Adipose tissue (tissue), 3 donors: Measurements from ENCODE around the gene BORCS8. TPM values are rescaled to one million over a fixed set of nuclear protein-coding genes. Genes with fewer than 3 reads are reported as not detected.

Experiments
- H3K27ac ChIP-seq: one replicate; pipeline ENCODE4 v1.5.1; 2013; ENCODE audit warnings: low read depth, low read length
- WGBS, 3 donors: extraction: QIAGEN DNeasy Blood & Tissue Kit; methylation state at CpG; one replicate each; pipeline ENCODE4 v1.1.7; 2013; 5-methylcytosine and 5-hydroxymethylcytosine counted together
- polyA plus RNA-seq, 3 donors: library from polyadenylated mRNA; stranded (reverse); fragments of 200-250 nt; gene quantifications; one replicate each; pipeline ENCODE4 v1.2.3, GENCODE V29; 2013
- donor health status: healthy with polysubstance abuse.
- donor health status: Bipolar disorder and iron deficiency.
- donor health status: healthy.

BORCS8 gene
- polyA plus RNA-seq, 3 donors = 12.4 to 37.7 (median 35.4) TPM

DNA sequence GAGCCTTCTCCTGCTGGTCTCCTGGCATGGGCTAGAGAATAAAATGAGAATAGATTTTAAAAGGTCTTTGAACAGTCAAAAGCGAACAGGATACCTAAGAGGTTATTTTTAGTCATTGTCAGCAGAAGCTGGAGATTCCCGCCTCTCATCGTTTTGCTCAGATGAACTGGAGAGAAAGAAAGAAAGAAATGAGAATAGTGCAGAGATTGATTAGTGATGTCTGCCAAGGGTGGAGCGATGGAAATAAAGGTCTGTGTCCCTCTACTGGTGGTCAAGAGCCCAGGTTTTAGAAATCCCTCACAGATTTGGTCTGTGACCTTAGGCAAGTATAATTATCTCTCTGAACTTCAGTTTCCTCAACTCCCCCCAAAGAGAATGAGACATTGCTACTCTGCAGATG, 25.1 kb upstream of the BORCS8 start:
- H3K27ac ChIP-seq = no peak overlapping the region
- 49 to 66% (median 59%) methylated on average over 4 of the region's 4 CpGs for WGBS, 3 donors

DNA sequence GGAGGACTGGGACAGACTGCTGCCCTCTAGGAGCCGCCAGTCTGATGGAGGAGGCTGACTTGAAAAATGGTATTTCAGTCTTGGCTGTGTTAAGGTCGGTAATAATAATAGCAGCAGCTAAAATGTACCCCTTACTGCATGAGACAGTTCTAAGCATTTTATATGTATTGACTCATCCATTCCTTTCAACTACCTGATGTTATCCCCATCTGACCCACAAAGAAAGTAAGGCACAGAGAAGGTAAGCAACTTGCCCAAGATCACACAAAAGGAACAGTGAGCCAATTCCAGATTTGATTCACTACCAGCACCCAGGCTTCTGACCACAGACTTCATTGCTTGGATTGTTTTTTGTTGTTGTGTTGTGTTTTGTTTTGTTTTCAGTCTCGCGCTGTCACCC, 23.8 kb upstream of the BORCS8 start:
- WGBS, 3 donors = 67 to 79% (median 72%) methylated on average over 4 of the region's 4 CpGs
- H3K27ac ChIP-seq = no peak overlapping the region

DNA sequence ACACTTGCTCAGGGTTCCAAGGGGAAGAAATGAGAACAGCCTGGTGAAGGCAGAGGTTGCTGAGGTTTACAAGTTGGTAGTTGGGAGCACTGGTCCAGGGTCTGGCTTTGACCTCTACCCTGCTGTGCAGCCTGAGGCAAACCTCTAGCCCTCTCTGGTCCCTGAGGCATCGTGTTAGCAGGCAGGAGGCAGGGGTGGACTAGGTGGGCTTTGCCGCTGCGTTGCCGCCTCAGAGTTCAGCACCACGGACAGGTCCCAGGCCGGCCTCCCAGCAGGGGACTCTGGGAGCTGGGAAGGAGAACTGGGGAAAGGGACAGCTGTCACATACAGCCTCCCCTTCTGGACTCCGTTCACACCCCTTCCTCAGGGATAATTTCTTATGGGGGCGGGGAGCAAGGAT, 22.9 kb upstream of the BORCS8 start:
- 0 to 3% (median 1%) methylated on average over 8 of the region's 8 CpGs for WGBS, 3 donors
- H3K27ac ChIP-seq = no peak overlapping the region

DNA sequence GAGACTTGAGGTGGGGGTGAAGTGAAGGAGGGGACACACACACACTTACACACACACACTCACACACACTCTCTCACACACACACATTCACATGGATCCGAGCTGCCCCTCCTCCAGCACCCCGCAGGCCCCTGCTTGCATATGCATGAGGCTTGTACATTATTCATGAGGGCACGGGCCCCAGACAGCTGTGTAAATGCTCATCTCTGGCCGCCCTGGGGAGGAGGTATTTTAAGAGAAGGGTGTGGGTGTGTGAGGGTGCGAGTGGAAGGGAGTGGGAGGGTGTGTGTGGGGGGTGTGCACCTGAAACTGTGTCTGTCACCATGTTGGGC, 22.2 kb upstream of the BORCS8 start:
- WGBS, 3 donors = 6 to 8% (median 7%) methylated on average over 5 of the region's 5 CpGs
- no peak overlapping the region for H3K27ac ChIP-seq

DNA sequence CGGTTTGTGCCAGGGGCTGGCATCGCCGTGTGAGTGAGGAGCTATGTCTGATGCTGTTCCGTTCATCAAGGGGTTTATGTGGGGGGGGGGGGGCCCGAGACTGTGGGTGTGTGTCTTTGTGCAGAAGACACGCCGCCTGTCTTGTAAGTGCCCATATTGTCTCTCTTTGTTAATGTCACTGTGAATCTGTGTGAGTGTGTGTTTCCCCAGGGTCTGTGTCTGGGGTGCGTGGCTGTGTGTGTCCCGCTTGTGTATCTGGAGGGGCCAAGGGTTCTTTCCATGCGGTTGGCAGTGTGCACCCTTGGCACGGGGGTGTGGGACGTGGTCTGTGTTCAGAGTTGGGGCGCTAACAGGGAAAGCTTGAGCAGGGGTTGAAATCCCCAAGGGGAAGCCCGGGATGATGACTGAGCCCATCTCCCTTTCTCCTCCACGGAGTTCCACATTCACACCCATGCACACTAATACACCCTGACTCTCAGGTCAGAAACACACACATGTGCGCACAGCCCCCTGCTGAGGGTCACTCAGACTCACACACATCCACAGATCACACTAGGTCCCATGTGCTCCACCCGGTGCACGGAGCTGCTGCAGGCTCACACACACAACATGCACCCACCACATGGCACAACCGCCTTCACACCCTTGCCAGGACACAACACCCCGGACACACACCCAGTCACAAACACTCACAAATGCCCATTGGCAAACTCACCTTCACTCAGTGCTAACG, 21.6 kb upstream of the BORCS8 start:
- no peak overlapping the region for H3K27ac ChIP-seq
- WGBS, 3 donors = 42 to 48% (median 46%) methylated on average over 21 of the region's 21 CpGs

DNA sequence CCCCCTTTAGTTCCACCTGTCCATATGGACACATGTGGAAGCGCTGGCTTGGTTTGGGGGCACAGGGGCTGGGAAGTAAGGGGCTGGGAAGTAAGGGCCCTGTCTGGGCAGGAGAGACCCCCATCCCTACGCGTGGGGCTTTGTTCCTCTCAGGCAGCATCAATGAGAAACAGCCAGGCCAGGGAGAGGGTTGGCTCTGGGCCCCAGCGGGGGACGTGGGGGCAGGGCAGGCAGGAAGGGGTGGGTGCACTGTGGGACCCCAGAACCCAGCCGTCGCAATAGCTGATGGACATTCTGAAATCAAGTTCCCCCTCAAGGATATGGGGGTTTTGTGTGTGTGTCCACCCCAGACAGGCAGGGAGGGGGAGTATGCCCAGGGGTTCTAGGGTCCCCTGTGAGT, 21.0 kb upstream of the BORCS8 start:
- WGBS, 3 donors = 8 to 10% (median 9%) methylated on average over 7 of the region's 7 CpGs

DNA sequence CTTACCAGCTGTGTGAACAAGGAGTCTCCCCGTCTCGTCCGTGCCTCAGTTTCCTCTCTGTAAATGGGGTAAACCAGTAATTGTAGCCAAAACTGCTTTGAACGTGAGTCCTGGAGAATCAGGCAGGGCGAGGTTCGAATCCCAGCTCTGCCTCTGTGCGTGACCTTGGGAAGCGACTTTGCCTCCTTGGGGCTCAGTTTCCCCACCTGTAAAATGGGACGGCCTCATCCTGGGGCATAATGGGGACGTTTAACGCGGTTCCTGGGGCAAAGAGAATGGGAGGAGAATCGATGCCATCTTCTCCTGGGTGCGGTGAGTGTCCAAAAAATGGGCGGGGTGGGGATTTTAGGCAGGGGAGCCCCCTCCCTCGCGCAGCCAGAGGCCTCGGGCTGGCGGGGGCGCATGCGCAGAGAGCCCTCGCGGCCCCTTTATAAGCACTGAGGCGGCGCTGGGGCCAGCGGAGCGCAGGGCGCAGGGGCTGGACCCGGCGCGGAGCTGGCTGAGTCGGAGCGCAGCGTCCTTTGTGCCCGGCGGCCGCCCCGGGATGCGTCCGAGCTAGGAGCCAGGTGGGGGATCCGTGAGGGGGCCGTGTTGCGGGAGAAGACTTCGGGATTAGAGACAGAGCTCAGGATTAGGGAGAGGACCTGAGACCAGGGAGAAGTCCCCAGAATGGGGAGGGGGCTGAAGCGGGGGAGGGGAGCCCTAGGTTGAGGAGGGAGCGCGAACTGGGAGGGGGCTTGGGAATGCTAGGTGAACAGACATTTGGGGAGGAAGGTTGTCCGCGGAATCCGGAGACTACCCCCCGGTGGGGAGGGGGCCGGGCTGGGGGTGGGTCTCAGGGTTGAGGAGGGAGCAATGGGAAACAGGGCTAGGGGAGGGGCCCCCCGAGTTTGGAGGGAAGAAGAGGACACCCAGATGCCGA, 19.8 kb upstream of the BORCS8 start, which contains the start of gene NCAN:
TSS of gene NCAN (plus strand) at position 460 of the 922 bp plus-strand sequence. CDS start 4,996 bp downstream, outside the sequence.
- WGBS, 3 donors = 7 to 9% (median 8%) methylated on average over 46 to 54 of the region's 54 CpGs
- no peak within 1 kb of the TSS for H3K27ac ChIP-seq

More for the DNA sequence above, 21.0 kb upstream of the BORCS8 start:
- no peak overlapping the region for H3K27ac ChIP-seq

DNA sequence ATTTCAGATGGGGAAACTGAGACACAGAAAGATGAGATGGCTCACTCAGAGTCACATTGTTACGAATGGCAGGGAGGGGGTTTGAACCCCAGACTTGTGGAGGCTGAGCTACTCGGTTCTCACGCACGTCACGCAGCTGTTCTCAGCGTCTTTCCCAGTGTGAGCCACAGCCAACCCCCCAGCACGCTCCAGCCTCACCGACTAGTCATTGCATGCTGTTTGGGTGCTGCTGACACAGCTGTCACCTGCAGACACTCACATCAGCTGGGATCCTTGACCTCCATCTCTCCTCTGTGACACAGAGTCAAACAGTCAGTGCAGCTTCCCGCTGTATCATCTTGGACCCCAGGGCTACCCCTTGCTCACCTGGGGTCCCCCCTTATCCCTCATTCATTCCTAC, 17.4 kb upstream of the BORCS8 start:
- 54 to 64% (median 63%) methylated on average over 9 of the region's 9 CpGs for WGBS, 3 donors
- H3K27ac ChIP-seq = no peak overlapping the region

DNA sequence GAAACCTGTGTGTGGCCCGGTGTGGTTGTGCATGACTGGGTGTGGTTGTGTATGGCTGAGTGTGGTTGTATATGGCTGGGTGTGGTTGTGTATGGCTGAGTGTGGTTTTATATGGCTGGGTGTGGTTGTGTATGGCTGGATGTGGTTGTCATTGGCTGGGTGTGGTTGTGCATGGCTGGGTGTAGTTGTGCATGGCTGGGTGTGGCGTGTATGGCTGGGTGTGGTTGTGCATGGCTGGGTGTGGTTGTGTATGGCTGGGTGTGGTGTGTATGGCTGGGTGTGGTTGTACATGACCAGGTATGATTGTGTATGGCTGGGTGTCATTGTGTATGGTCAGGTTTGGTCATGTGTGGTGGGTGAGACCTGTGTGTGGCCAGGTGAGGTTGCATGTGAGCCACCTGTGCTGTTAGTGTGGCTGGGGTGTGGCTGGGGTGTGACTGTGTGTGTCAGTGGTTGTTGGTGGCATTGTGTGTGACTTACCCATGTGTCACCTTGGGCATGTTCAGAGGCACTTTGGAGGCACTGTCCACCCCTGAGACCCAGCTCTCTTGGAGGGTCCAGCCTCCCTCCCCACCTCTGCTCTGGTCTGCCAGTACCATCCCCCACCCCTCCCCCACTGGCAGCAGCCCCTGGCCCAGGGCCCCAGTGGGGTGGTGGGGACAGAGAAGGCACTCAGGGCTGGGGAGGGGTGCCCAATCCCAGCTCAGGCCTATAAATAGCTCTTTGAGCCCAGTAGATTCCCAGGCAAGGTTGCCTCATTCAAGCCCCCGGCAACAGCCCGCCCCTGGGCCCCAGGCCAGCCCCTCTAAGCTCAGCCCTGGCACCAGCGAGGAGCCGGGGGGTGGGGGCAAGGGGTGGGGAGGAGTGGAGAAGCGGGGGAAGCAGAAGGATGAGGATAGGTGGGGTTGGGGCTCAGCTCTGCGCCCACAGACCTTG, 16.0 kb upstream of the BORCS8 start:
- H3K27ac ChIP-seq = no peak overlapping the region
- 46 to 58% (median 58%) methylated on average over 8 of the region's 8 CpGs for WGBS, 3 donors

DNA sequence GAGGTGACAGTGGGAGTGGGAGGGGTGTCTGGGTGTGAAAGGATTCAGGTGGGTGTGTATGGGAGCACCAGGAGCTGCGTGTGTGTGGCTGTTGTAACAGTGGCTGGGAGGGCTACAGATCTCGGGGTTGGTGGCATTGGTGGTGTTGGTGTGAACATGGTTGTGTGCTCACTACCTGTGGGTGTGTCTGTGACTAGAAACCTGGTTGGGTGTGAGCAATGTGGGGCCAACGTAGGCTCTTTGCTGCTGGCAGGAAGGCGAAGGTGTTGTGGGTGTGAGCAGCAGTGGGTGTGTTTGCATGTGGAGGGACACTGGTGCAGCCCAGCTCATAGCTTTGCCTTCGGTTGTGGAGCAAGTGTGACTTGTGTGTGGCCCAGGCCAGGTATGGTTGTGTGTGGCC, 15.0 kb upstream of the BORCS8 start:
- WGBS, 3 donors = 55 to 72% (median 64%) methylated on average over 5 of the region's 5 CpGs
- H3K27ac ChIP-seq = no peak overlapping the region

DNA sequence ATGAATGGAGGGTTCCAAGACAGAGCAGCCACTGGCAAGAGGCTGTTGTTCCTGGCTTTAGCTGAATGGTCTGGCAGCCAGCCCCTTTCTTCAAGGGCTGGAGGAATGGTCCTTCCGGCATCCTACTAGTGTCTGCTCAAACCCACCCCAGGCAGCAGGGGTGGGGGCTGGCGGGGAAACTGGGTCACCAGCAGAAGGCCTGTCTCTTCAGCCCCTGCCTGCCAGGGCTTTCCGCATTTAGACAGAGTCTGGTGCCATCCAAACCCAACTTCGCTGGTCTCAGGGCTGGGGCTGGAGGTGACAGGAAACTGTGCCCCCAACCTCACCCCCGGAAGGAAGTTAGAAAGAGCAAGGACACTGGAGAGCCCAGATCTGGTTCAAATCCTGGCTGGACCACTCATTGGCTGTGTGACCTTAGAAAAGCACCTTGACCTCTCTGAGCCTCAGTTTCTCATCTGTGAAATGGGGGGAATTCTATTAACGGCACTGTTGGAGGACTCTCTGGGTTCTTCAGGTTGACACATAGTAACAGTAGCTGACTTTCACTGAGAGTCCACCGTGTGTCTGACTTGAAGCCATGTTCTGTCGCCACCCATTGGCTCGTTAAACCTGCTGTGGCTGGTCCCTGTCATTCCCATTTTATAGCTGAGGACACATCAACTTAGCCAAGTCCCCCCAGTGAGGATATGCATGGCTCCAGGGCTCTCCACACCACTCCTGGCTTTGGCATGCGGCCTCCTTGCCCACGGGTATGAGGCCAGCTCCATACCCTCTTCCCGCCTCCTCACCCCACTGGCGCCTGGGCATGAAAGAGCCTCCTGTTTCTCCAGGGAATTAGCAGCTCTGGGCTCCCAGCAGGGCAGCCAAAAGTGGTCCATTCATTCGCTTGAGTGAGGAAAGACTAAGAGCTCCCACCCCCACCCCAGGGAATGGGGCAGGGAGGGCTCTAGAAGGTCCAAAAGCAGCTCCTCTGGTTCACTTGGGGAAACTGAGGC, 13.8 kb upstream of the BORCS8 start:
- no peak overlapping the region for H3K27ac ChIP-seq
- WGBS, 3 donors = 49 to 52% (median 52%) methylated on average over 14 of the region's 14 CpGs

DNA sequence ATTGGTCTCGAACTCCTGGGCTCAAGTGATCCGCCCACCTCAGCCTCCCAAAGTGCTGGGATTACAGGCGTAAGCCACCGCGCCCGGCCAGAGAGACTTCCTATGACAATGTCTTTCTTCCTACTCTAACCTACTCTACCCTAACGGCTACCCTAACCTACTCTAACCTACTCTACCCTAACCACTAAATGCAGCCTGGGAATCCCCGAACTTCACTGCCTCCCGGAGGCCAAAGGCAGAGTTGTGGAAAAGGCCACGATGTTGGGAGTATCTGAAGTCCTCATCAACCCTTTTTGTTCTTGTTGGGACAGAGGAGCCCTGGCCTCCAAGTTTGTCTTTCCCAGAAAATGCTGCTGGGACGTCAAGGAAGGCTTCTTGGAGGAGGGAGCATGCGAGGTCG, 12.2 kb upstream of the BORCS8 start:
- WGBS, 3 donors = 67 to 72% (median 72%) methylated on average over 13 of the region's 13 CpGs
- no peak overlapping the region for H3K27ac ChIP-seq

DNA sequence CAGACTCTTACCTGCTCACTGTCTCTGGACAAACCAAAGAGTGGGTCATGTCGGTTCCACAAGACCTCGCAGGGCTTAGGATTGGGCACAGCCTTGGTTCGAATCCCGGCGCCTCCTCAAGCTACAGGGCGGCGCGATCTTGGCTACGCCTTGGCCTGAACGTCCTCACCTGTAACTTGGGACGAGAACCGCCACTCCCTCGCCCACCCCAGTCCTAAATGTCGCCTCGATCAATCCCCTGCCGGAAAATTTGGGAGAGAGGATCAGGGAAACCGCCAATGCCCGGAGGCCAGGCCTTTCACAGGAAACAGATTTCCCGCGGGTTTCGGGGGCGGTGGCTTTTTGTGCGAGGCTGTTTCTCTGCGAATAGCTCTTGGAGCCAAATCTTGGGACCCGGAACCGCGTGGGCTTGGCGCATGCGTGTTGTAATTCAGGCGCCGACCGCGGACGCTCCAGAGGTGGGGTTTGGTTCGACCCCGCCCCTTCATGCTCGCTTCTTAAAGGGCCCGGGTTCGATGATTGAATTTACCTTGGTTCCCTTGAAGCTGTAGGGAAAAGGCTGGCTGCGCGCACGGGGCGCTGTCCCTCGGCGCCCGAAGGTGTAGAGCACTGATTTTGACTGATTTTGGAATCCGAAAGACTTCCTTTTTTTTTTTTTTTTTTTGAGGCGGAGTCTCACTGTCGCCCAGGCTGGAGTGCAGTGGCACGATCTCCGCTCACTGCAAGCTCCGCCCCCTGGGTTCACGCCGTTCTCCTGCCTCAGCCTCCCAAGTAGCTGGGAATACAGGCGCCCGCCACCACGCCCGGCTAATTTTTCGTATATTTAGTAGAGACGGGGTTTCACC, 11.3 kb upstream of the BORCS8 start, which contains the start of gene NR2C2AP:
TSS of gene NR2C2AP (minus strand) at position 403 of the 845 bp plus-strand sequence. CDS start at position 49, 354 bp downstream.
- H3K27ac ChIP-seq = no peak within 1 kb of the TSS
- 5 to 7% (median 6%) methylated on average over 58 to 60 of the region's 60 CpGs for WGBS, 3 donors

DNA sequence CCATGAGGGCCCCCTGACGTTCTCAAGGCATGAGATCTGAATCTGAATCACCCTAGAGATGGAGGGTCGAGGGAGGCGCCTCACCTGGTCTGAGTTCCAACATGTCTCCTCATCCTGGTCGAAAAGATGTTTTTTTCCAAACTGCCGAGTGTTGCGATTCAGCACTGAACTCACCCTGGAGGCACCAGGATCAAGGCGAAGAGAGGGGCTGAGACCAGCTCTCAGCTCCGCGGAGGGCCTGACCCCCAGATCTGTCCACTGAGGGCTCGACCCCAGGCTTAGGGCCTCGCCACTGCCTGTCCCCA, 10.7 kb upstream of the BORCS8 start:
- H3K27ac ChIP-seq = no peak overlapping the region
- WGBS, 3 donors = 13 to 18% (median 15%) methylated on average over 11 of the region's 11 CpGs

DNA sequence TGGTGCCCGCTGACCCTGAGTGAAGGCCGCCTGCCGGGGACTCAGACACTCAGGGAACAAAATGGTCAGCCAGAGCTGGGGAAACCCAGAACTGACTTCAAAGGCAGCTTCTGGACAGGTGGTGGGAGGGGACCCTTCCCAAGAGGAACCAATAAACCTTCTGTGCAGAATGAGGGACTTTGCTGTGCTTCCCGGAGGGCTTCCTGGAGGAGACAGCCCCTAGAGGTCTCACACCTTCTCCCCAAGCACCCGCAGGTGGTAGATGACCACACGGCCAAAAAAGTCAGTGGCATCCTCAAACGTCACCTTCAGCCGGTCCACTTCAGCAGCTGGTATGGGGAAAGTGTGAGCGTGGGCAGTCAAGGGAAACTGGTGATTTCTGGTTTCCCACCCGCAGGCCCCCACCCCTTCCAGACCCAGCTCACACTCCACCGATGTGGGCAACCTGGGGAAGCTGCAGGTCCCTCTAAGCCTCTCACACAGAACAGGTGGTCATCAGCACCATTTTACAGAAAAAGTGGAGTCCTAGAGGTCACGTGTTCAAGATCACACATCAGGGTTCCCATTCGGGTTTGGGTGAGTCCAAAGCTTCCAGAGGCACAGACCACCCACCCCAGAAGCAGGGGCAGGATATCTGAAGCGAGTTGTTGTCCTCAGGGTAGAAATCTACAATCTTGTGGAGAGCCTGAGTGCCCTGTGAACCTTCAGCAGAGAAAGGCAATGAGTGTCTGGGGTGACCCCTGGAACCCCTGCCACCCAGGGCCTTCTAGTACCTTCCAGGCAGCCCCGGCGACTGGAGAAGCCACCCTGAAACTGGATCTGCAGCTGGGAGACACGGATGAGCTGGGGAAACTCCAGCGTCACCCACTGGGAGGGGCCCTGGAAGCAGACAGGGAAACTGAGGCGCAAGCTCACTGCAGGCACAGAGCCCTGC, 10.0 kb upstream of the BORCS8 start:
- 74 to 79% (median 75%) methylated on average over 19 of the region's 19 CpGs for WGBS, 3 donors
- H3K27ac ChIP-seq = no peak overlapping the region

DNA sequence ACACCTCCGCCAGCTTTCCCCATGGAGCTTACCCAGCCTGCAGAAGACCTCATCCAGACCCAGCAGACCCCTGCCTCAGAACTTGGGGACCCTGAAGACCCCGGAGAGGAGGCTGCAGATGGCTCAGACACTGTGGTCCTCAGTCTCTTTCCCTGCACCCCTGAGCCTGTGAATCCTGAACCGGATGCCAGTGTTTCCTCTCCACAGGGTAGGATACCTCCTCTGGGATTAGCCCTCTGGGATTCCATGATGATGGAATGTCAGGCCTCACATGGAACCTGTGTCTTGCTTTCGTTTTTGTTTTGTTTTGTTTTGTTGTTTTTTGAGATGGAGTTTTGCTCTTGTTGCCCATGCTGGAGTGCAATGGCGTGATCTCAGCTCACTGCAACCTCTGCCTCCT, 2.0 kb upstream of the BORCS8 start:
- no peak overlapping the region for H3K27ac ChIP-seq
- 54 to 77% (median 72%) methylated on average over 5 of the region's 5 CpGs for WGBS, 3 donors
